Activated CD4-positive, alpha-beta T cell treated with anti-CD3 and anti-CD28 coated beads, Interleukin-2, amount 50 U/mL, for 1 hour (primary cell): ENCODE results near the gene SHH.
"Not testable (repeated sequence)": the region's sequence is repeated elsewhere in the genome, so short reads cannot be mapped to it uniquely, and the experiment has no call there.

Experiments
- DNase-seq: peaks from one replicate; pipeline ENCODE4 v3.0.0-alpha.2; 2020

SHH gene

GRCh38 chr7:155818820-155819168 lies 6.5 kb upstream of the SHH start:
- no peak for DNase-seq

- DNase-seq, result no peak
Observed at GRCh38 chr7:155818154-155818819, 6.0 kb upstream of the SHH start.

- not testable (repeated sequence) for DNase-seq
Observed at GRCh38 chr7:155817515-155817914, 5.3 kb upstream of the SHH start.

GRCh38 chr7:155816996-155817395 lies 4.7 kb upstream of the SHH start:
- no peak for DNase-seq

- no peak for DNase-seq
Observed at GRCh38 chr7:155816192-155816508, 3.9 kb upstream of the SHH start.

GRCh38 chr7:155815332-155816191 lies 3.3 kb upstream of the SHH start:
- peak; percentile 42 for DNase-seq

- no peak for DNase-seq
Observed at GRCh38 chr7:155814316-155815276, 2.3 kb upstream of the SHH start.

GRCh38 chr7:155813546-155814315 lies 1.5 kb upstream of the SHH start:
- no peak for DNase-seq

- DNase-seq, result no peak
Observed at GRCh38 chr7:155813125-155813524, 862 bp upstream of the SHH start.

- no peak for DNase-seq
Observed at GRCh38 chr7:155811560-155811894, 736 bp downstream of the SHH start.

- no peak for DNase-seq
Observed at GRCh38 chr7:155810770-155811559, 1.3 kb downstream of the SHH start.

GRCh38 chr7:155809947-155810769 lies 2.1 kb downstream of the SHH start:
- no peak for DNase-seq

- DNase-seq, result no peak
Observed at GRCh38 chr7:155809332-155809946, 2.8 kb downstream of the SHH start.

GRCh38 chr7:155808549-155809331 lies 3.5 kb downstream of the SHH start:
- DNase-seq, result no peak

GRCh38 chr7:155807789-155808548 lies 4.3 kb downstream of the SHH start:
- no peak for DNase-seq

- no peak for DNase-seq
Observed at GRCh38 chr7:155807065-155807671, 5.1 kb downstream of the SHH start.

- DNase-seq, result no peak
Observed at GRCh38 chr7:155806096-155806871, 6.0 kb downstream of the SHH start.

- no peak for DNase-seq
Observed at GRCh38 chr7:155805826-155806095, 6.5 kb downstream of the SHH start.
